Stimulated activated CD4-positive, alpha-beta T cell treated with anti-CD3 and anti-CD28 coated beads, Interleukin-2, amount 100 ng/mL, for 24 hours (primary cell): Measurements from ENCODE around the gene MAN1B1.

Source experiments
- DNase-seq, 2 donors: peaks; one replicate each; pipeline ENCODE4 v3.0.0-alpha.2; 2020

The MAN1B1 gene

DNA sequence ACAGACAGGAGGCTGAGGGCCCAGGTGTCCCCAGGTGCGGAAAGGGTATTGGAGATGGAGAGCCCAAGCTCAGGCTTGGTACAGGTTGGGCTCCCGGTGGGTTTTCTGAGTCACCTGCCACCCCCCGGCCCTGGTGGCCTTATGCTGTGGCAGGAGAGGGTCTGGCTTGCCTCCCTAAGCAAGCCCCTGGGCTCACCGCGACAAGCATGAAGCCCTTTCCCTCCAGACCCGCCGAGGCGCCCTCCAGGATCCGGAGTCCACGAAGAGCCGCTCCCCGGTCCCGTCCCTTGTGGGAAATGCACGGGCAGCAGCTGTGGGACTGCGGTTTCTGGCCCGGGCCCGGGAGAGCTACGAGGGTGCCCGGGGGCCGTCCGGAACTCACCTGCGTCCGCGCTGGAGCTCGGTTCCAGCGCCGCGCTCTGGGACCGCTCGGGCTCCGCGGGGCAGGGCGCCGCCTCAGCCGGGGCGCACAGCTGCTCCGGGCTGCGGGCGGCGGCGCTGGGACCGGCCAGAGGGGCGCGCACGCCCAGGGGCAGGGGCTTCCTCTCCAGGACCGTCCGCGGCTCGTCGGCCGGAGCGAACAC is 17.2 kb upstream of the MAN1B1 start:
- DNase-seq = no peak

DNA sequence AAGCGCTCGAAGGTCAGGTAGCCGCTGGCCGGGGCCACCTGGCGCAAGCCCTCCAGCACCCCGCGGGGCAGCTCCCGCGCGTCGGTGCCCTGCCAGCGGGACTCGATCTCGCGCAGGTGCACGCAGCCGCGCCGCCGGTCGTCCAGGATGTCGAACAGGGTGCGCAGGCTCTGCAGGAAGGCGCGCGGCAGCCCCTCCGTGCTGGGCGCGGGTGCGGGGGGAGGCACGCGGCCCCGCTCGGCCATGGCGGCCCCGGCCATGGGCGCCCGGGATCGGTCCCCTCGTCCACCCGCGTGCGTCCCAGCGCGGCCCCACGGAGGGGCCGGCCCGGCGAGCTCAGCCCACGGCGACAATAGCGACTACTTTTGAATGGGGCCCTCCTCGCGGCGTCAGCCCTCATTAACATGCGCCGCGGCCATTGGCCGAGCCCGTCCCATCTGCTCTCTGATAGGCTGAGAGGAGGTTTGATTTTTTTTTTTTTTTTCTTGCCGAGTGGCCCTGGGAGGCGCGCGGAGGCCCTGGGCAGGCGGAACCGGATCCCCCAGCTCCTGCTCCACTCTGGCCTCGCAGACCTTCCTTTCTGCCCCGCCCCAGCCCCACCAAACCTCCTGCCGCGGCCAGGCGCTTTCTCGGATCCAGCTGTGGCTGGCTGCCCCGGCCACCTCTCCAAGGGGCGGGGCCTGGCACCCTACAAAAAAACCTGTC is 16.4 kb upstream of the MAN1B1 start, which contains the start of gene SAPCD2:
Gene SAPCD2 (minus strand): TSS at position 357 of the 705 bp plus-strand sequence. CDS start 97 bp downstream, at position 260.
- peak; percentile 84 to 86 for DNase-seq

DNA sequence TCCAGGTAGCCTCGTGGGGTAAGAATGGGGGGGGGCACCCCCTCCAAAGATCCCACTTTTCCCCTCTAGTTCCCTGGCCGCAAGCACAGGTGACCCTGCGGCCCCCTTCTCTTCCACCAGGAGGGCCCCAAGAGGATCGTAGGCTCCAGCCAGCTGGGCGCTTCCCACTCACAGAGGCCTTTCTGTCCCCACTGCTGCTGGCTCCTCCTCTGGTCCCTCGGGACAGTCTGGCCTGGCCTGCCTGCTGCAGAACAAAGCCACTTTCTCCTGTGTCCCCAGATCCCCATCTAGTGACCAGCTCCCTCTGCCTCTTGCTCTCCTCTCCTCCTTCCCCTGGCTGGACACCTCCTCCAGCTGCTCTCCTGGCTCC is 15.9 kb upstream of the MAN1B1 start:
- DNase-seq = no peak

DNA sequence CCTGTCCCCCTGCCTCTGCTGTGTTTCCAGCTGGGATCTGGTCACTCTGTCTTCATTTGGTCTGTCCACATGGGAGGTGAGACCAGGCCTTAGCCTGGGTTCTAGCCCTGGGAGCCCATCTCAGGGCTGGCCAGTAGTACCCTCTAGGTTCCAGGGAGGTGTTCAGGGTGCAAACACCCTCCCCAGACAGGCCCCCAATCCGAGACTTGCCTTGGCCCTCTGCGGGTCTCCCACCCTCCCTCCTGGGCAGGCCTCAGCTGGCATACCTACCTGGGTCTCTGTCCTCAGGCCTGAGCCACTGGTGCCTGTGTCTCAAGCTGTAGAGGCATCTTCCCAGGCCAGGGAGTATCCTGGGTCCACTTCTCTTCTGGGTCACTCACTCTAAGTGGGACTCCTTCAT is 15.5 kb upstream of the MAN1B1 start:
- no peak for DNase-seq

DNA sequence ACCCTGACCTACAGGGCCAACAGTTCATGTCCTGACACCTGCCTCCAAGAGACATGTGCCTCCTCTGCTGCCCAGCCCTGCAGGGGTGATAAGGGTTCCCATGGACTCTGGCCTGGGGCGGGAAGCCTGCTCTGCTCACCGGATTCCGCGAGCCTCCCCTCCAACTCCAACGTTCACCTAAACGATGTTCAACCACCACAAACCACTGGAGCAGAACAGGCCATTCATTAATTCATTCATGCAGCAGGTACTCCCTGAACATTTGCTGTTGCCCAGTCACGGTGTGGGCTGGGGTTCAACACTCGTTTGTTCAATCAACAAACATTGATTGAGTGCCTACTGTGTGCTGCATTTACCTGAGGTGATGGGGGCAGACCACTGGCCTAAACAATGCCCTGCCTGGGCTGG is 12.8 kb upstream of the MAN1B1 start:
- DNase-seq = no peak

DNA sequence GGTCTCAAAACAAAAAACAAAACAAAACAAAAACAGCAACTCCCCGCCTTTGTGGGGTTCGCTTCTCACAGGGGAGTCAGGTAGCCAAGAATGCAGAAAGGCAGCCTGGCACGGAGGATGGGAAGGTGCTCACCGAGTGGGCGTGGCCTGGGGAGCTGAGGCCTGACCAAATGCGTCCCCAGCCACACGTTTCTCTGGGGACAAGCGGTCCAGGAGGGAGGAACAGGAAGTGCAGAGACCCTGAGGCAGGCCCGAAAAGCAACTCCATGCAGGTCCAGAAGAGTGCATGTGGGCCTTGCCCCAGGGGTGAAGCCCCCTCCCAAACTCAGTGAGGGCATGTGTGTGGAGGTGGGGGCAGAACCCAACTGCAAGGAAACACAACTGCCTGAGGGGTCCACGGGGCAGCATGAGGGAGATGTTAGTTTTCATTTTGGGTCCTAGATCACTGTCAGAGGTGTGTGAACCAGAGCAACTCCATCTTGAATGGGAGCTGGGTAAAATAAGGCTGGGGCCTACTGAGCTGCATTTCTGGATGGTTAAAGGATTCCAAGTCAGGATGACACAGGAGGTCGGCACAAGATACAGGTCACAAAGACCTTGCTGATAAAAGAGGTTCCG is 12.0 kb upstream of the MAN1B1 start:
- no peak for DNase-seq

DNA sequence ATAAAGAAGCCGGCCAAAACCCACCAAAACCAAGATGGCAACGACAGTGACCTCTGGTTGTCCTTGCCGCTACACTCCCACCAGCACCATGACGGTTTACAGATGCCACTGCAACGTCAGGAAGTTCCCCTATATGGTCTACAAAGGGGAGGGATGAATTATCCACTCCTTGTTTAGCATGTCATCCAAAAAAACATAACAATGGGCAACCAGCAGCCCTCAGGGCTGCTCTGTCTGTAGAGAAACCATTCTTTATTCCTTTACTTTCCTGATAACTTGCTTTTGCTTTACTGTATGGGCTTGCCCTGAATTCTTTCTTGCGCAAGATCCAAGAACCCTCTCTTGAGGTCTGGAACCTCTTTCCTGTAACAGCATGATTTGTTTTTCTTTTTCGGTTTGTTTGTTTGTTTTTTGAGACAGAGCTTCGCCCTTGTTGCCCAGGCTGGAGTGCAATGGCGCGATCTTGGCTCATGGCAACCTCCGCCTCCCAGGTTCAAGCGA is 11.5 kb upstream of the MAN1B1 start:
- no peak for DNase-seq

DNA sequence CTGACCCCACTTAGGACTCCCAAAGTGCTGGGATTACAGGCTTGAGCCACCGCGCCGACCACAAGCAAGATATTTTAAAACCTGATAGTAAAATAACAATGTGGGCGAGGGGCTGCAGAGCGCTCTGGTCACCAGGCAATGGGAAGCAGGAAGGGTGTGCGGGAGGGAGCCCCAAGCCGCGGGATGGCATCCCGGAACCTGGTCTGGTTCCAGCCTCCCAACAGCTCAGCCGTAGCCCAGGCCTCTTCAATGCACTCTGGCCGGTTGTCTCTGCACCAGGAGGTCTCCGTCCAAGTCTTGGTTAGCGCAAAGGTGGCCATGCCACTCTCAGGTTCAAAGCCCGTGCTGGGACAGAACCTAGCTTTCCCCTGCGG is 10.2 kb upstream of the MAN1B1 start:
- DNase-seq = no peak

DNA sequence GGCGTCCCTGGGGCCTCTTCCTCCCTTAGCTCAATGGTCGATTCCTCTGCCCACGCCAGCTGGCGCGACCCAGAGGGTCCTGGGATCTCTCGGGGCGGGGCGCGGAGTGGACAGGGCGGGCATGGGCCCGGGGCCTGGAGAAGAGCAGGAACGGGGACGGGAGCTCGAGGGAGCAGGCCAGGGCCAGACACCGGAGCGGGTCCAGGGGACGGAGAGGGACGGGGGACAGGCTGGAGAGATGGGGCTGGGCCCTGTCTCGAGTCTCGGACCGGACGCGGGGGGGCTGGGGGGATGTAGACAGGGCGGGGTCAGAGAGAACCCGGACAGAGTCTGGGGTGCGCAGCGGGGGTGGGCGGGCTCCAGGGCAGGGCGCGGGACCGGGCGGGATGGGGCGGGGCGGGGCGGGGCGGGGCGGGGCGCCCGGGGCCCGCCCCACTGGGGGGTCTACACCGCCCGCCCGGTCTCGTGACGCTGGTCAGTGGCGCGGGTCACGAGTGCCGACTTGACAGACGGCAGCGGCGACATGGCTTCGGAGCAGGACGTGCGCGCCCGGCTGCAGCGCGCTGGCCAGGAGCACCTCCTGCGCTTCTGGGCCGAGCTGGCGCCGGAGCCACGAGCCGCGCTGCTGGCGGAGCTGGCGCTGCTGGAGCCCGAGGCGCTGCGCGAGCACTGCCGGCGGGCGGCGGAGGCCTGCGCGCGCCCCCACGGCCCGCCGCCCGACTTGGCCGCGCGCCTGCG is 9.6 kb upstream of the MAN1B1 start, which contains the start of gene UAP1L1:
Gene UAP1L1 (plus strand): TSS at position 508 of the 738 bp plus-strand sequence. CDS start 16 bp downstream, at position 524.
- peak; percentile 51 to 62 for DNase-seq

DNA sequence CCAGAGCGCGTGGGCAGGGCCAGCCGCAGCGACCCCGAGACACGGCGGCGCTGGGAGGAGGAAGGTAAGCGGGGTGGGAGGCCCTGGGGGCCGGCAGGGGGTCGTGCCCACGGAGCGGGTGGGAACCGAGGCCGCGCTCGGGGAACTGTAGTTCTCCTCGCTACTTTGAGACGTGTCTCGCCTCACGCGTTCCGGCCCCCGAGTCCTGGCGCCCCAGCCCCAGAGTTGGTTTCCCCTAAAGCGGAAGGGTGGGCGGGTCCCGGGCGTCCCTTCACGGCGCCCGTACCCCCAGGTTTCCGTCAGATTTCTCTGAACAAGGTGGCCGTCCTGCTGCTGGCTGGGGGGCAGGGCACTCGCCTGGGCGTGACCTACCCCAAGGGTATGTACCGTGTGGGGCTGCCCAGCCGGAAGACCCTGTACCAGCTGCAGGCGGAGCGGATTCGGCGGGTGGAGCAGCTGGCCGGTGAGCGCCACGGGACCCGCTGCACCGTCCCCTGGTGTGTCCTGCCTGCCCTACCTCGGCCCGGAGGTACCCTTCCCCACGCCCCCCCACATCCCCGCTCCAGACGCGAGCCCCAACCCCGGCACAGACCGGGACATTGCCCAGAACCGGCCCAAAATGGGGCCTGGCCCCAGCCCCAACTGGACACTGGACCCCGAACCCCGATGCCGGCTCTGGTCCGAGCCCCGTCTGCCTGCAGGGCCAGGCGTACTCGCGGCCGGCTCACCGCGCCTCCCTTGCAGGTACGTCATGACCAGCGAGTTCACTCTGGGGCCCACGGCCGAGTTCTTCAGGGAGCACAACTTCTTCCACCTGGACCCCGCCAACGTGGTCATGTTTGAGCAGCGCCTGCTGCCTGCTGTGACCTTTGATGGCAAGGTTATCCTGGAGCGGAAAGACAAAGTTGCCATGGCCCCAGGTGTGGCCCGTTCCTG is 8.8 kb upstream of the MAN1B1 start:
- DNase-seq = peak; percentile 37 to 49

DNA sequence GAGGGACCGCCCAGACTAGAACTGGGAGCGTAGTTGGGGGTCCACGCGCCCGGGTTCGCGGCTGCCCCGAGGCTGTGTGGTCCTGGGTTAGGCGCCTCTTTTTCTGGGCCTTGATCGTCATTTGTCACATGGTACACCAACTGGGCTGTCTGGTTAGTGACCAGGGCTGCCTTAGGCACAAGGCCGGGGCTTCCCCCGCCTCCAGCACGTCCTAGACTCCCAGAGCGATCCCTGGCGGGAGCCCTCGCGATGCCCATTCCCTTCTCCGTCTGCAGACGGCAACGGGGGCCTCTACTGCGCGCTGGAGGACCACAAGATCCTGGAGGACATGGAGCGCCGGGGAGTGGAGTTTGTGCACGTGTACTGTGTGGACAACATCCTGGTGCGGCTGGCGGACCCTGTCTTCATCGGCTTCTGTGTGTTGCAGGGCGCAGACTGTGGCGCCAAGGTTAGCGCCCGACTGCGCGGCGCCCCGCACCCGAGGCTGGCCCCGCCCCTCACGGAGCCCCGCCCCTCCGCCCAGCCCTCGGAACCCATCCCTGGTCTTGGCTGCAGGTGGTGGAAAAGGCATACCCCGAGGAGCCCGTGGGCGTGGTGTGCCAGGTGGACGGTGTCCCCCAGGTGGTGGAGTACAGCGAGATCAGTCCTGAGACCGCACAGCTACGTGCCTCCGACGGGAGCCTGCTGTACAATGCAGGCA is 7.9 kb upstream of the MAN1B1 start:
- DNase-seq = no peak

DNA sequence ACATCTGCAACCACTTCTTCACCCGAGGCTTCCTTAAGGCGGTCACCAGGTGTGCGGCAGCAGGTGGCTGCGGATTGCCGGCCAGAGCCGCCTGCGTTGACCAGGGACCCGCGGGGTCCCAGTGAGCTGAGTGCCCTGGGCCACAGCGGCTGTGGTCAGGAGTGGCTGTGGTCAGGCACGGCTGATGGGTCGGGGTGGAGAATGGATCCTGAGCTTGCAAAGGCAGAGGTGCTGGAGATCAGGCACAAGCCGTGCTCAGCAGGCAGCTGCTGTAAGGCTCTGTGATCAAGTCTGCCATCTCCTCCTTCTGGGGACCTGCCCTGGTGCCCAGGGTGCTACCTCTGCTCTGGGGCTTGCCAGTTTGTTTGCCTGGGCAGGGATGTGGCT is 7.4 kb upstream of the MAN1B1 start:
- no peak for DNase-seq

DNA sequence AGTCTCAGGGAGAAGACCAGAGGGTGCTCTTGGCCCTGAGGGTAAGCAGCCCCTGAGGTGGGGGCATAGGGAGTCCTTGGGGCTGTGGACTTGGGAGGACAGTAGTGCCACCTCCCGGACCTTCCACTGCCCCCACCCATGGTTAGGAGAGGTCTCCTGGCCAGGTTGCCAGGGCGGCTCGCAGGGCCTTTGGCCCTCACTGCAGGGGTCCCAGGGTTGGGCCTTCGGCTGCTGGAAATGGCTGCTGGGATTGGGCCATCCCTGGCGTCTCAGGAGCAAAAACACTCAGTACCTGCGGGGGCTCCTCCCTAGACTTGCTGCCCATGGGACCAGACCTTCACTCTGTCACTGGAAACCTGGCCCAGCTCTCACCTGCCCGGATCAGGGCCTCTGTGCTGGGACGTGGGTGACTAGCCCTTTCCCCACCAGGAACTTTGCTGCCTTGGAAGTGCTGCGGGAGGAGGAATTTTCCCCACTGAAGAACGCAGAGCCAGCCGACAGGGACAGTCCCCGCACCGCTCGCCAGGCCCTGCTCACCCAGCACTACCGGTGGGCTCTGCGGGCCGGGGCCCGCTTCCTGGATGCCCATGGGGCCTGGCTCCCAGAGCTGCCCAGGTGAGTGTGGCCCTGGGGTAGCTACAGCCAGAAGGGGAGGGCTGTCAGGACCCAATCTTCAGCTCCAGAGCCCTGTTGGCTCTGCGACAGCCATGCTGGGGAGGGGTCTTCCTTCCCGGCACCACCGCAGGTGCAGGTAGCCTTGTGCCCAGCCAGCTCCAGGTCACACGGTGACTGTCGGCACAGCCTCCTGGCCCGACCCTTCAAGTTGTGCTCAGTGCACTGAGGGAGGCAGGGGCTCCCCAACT is 6.3 kb upstream of the MAN1B1 start:
- DNase-seq = no peak

DNA sequence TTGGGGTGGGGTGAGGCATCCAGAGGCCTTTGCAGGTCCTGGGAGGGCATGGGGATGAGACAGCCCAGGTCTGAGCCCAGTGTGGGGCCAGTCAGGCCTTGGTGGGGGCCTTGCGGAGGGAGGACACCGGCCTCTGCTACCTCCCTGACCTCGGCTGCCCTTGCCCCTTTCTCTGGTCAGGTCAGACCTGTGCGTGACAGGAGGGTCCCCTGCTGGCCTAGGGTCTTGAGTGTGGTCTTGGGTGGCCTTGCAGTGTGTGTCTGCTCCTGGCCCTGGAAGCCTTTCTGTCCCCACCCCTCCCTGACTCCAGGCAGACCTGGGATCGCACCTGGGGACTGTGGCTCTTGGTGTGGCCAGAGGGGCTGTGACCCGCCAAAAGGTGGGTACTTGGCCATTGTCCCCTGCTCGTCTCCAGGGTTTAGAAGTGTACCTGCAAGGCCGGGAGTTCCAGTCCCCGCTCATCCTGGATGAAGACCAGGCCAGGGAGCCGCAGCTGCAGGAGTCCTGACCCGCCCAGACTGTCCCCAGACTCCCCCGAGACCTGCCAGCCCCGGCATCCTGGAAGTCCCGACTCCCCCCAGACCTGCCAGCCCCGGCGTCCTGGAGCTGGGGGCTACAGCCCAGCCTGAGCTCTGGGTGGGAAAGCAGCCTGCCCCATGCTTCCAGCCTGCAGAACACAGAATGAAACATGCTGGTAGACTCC is 4.4 kb upstream of the MAN1B1 start:
- DNase-seq = no peak

DNA sequence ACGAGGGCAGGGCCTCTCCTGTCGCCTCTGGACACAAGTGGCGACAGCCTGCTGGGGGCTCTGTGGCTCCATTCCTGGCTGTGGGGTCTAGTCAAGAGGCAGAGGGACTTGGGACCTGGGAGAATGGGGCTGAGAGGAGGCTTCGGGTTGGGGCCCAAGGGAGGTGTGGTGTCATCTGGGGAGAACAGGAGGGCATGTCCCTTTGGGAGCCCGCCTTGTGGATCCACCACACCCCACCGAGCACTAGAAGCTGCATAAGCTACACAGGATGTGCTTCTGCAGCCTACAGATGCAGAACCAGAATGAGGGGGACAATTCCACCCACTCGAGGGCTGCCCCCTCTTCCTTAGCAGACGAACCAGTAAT is 3.9 kb upstream of the MAN1B1 start:
- no peak for DNase-seq

DNA sequence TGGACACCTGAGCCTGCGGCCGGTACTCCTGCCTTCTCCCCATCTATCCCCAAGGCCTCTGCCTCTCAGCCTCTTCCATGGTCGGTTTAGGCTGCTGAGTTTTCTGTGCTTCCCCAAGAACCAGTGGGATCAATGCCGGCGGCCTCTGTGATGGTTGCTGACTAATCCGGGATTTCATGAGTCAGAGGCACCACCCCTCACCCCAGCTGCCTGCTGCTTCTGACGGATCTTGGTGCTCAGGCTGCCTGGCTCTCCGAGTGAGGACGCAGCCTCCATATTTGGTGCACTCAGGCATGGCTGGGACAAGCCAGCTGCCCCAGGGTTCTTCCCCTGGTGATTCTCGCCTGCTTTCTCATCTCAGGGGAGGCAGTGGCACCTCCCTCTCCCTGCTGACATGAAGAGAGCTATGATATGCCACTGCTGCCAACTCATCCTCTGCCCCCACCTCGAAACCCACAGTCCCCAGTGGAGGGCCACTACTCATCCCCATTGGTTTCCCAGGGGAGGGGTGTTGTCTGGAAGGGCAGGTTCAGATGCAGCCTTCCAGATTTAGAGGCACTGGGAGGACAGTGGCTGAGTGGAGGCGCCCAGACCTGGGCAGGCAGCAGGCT is 3.3 kb upstream of the MAN1B1 start:
- DNase-seq = peak in 1 of 2 donors; percentile 35

DNA sequence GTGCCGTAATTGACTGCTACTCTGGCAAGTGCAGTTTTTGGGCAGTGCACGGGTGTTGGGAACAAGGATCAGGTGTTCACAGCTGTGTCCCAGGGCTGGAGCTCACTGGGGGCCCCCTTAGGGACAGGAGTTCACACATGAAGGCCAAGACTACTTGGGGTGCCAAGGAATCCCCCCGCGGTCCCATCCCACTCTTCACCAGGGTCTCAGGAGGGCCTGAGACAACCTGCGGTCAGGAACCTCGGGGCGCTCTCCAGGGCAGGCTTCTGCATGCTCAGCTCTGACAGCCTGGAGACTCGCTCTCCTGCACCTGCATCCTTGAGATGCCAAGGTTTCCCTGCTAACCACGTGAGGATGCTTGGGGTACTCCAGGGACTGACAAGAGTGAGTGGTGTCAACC is 2.3 kb upstream of the MAN1B1 start:
- no peak for DNase-seq

DNA sequence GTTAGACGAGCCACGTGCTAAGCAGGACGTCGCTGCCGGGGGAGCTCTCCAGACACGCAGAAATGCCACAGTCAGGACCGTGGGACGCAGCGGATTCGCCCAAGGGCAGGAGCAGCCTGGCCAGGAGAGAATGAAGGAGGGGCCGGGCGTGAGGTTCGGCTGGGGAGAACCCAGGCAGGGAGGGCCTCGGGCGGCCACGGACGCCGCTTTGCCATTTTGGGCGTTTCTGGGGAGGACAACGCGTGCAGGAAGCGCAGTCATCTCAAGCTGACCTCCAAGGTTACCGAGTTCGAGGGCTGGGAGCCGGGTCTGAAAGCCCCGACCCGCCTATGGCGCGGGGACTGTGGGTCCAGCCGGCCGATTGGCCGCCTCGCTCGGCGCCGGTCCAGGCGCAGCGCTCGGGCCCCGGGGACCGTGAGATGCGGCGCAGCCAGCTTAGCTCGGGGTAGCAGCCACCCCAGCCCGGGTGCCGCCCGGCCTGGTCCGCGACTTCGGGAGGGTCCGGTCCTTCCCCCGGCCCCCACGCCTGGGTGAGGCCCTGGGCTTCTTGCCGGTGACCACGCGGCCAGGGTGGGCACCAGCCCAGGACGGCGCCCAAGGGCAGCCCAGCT is 760 bp upstream of the MAN1B1 start:
- DNase-seq = peak; percentile 41 to 47

DNA sequence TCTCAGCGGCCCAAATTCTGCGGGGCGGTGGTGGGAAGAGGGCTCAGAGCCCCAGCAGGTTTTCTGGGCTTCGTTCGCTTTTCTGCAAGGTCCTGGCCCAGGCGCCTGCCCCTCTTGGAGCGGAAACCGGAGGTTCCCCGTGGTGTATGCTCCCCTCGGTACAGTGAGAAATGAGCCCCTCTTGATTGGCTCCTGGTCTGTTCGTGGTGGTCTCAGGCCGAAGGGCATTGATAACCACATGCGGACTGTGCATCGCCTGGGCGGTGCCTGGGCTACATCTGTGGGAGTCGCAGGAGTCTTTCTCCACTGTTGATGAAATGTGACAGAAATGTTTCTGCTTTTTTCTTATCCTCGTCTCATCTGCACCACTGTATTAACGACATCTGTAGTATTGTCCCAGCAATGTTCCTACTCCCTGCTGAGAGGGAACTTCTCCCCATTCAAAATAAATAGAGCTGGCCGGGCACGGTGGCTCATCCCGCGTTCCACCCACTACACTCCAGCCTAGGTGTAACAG is 682 bp downstream of the MAN1B1 start:
- DNase-seq = no peak
